Hepatic stellate cell (primary cell): ENCODE measurements around the gene ONECUT1.

Experiments used
- DNase-seq: peaks from one replicate; pipeline ENCODE4 v3.0.0; 2011; ENCODE audit warnings: low spot score

The ONECUT1 gene

GRCh38 chr15:52731732-52732470 is 58.2 kb downstream of the ONECUT1 start:
- no peak for DNase-seq

- DNase-seq = no peak
These were observed 59.1 kb downstream of the ONECUT1 start for GRCh38 chr15:52731004-52731403.

GRCh38 chr15:52730594-52730993 is 59.5 kb downstream of the ONECUT1 start:
- no peak for DNase-seq

GRCh38 chr15:52730173-52730572 is 60.0 kb downstream of the ONECUT1 start:
- DNase-seq = no peak

GRCh38 chr15:52728899-52729298 is 61.2 kb downstream of the ONECUT1 start:
- no peak for DNase-seq

- no peak for DNase-seq
These were observed 62.3 kb downstream of the ONECUT1 start for GRCh38 chr15:52727815-52728214.

GRCh38 chr15:52726195-52726594 is 63.9 kb downstream of the ONECUT1 start:
- DNase-seq = no peak

GRCh38 chr15:52718551-52718950 is 71.6 kb downstream of the ONECUT1 start:
- no peak for DNase-seq

GRCh38 chr15:52717924-52718323 is 72.2 kb downstream of the ONECUT1 start:
- DNase-seq = no peak

- no peak for DNase-seq
These were observed 72.7 kb downstream of the ONECUT1 start for GRCh38 chr15:52717481-52717880.

- DNase-seq = no peak
These were observed 73.6 kb downstream of the ONECUT1 start for GRCh38 chr15:52716536-52716935.

- DNase-seq = no peak
These were observed 74.7 kb downstream of the ONECUT1 start for GRCh38 chr15:52715411-52715810.

- no peak for DNase-seq
These were observed 75.2 kb downstream of the ONECUT1 start for GRCh38 chr15:52714968-52715367.

GRCh38 chr15:52710708-52711389 is 79.3 kb downstream of the ONECUT1 start:
- DNase-seq = no peak

- no peak for DNase-seq
These were observed 80.0 kb downstream of the ONECUT1 start for GRCh38 chr15:52710050-52710707.

GRCh38 chr15:52709187-52709981 is 80.8 kb downstream of the ONECUT1 start:
- DNase-seq = no peak
